ENCODE results near the gene RB1. TPM values are rescaled to one million over a fixed set of nuclear protein-coding genes. Genes with fewer than 3 reads are reported as not detected.

RB1 gene
- total and polyA plus RNA-seq, 9 of the 15 experiments (the other 6 are each of a cell fraction or from before 2014, with no cell fraction given): 5.0 to 23.8 (median 17.9) TPM

DNA sequence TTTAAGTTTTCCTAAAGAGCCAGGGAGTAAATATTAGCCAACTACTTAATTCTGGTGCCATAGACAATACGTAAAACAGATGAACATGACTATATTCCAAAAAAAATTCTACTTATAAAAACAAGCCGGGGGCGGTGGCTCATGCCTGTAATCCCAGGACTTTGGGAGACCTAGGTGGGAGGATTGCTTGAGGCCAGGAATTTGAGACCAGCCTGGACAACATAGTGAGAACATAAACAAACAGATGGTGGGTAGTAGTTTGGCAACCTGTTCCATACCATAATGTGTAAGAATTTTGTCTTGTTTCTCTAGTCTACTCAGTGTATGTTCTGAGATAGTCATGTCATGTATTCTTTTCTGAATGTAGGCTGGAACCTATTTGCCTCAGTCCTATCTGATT, 45.1 kb upstream of the RB1 start (continued):
- TF ChIP-seq TRIM25 (IDR thresholded peaks at IDR 0.05; ENCODE audit: borderline replicate concordance): no peak
- TF ChIP-seq ZNF584 (CRISPR knock-in tag; IDR thresholded peaks at IDR 0.05; ENCODE audit: low read depth): no peak
- no peak for TF ChIP-seq ZNF282 (CRISPR knock-in tag; IDR thresholded peaks at IDR 0.05)
- TF ChIP-seq CHD4 (IDR thresholded peaks at IDR 0.05; ENCODE audit: insufficient read depth, insufficient replicate concordance, low read depth, low read length, poor library complexity, severe bottlenecking): no peak
- no peak for TF ChIP-seq ZNF197 (CRISPR knock-in tag; IDR thresholded peaks at IDR 0.05; ENCODE audit: low read depth)

DNA sequence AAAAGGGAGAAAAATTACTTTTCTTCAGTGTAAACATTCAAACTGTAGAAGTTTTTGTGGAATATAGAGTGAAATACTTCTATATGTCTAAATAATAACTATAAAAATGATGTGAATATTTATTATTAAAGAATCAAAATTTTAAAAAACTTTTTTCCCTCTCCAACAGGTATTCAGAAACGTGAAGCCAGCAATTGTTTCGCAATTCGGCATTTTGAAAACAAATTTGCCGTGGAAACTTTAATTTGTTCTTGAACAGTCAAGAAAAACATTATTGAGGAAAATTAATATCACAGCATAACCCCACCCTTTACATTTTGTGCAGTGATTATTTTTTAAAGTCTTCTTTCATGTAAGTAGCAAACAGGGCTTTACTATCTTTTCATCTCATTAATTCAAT, 42.6 kb upstream of the RB1 start:
- TF ChIP-seq CEBPG (CRISPR knock-in tag; IDR thresholded peaks at IDR 0.05) (no peak), CEBPG (tag; conservative IDR thresholded peaks at IDR 0.05 in 1 of 2, IDR thresholded peaks at IDR 0.05 in 1 of 2) (peak in 1 of 2 experiments; percentile 64; a peak in 2 of 4 replicates), FOXO4 (CRISPR knock-in tag; IDR thresholded peaks at IDR 0.05) (no peak), ZNF212 (CRISPR knock-in tag; IDR thresholded peaks at IDR 0.05) (no peak), NR2F6 (CRISPR knock-in tag; IDR thresholded peaks at IDR 0.05) (no peak), CEBPB (tag; IDR thresholded peaks at IDR 0.05) (0 out of 2 replicates have a peak, but pooled peaks have one; percentile 21)
- BruUV-seq (replicated peaks): no TSS peak
- POLR2A ChIA-PET: no interaction called here
- intact Hi-C loops (cut with micrococcal nuclease) (no loop called here), in situ Hi-C loops (cut with MboI) (no loop called here)
- Histone ChIP-seq H3K9me3 (replicated peaks; ENCODE audit: control insufficient read depth, insufficient read depth, low read depth, low read length) (no peaks in the 10 kb centered on the region), H3K4me3 (no peak overlapping the region), H3K4me2 (ENCODE audit: insufficient read depth, low read length) (no peak overlapping the region), H3K36me3 (ENCODE audit: control insufficient read depth, insufficient read depth, low read length) (peaks cover 45% of the 10 kb centered on the region), H3K9me1 (ENCODE audit: control insufficient read depth, insufficient read depth, low read length) (no peaks in the 10 kb centered on the region), H3K27ac (ENCODE audit: extremely low read depth, low read depth, low read length) (no peak overlapping the region), H3K79me2 (ENCODE audit: control insufficient read depth, insufficient read depth, low read length) (no peaks in the 10 kb centered on the region), H3K27me3 (ENCODE audit: control insufficient read depth in 2 of 2, insufficient read depth in 2 of 2, low read length in 2 of 2) (no peaks in the 10 kb centered on the region), H3K9ac (ENCODE audit: insufficient read depth in 1 of 2, low read depth in 2 of 2, low read length in 2 of 2) (no peak overlapping the region), H4K20me1 (replicated peaks; ENCODE audit: control insufficient read depth, insufficient read depth, low read length) (no peaks in the 10 kb centered on the region), H2AFZ (ENCODE audit: low read depth, low read length) (no peak overlapping the region), H3K4me1 (replicated peaks in 1 of 2; ENCODE audit: control insufficient read depth in 2 of 2, insufficient read depth in 2 of 2, low read length in 2 of 2) (no peaks in the 10 kb centered on the region)
- WGBS (ENCODE audit: insufficient coverage, low coverage, missing lambda C conversion rate): 78% methylated on average over 3 of the region's 4 CpGs
- FAIRE-seq: no peak
- CTCF ChIA-PET (ENCODE audit: low intra/inter-chr PET ratio): no interaction called here
- no peak for DNase-seq (ENCODE audit: extremely low read depth in 1 of 4, low spot score in 3 of 4)
- no peak for ATAC-seq

All from K562 (cell line).